Stimulated activated CD8-positive, alpha-beta memory T cell treated with anti-CD3 and anti-CD28 coated beads, Interleukin-4, amount 100 ng/mL, for 24 hours (primary cell): Measurements from ENCODE around the gene MSL1.

Experiments used
- DNase-seq: peaks from one replicate; pipeline ENCODE4 v3.0.0-alpha.2; 2020; ENCODE audit warnings: low read depth

Gene MSL1

GRCh38 chr17:40104594-40105486, 16.9 kb upstream of the MSL1 start:
- no peak for DNase-seq

GRCh38 chr17:40105861-40106759, 15.7 kb upstream of the MSL1 start:
- no peak for DNase-seq

GRCh38 chr17:40106760-40107521, 14.8 kb upstream of the MSL1 start:
- no peak for DNase-seq

GRCh38 chr17:40107522-40108174, 14.1 kb upstream of the MSL1 start:
- no peak for DNase-seq

GRCh38 chr17:40108970-40109824, 12.6 kb upstream of the MSL1 start:
- no peak for DNase-seq

- DNase-seq: no peak
Measured at GRCh38 chr17:40110026-40110845, 11.5 kb upstream of the MSL1 start.

- DNase-seq: peak; percentile 48
Measured at GRCh38 chr17:40111221-40112128, 10.3 kb upstream of the MSL1 start.

- no peak for DNase-seq
Measured at GRCh38 chr17:40112191-40112711, 9.5 kb upstream of the MSL1 start.

- no peak for DNase-seq
Measured at GRCh38 chr17:40112718-40113109, 9.1 kb upstream of the MSL1 start.

- peak; percentile 86 for DNase-seq
Measured at GRCh38 chr17:40113110-40113906, 8.5 kb upstream of the MSL1 start.

GRCh38 chr17:40113907-40114245, 7.9 kb upstream of the MSL1 start:
- no peak for DNase-seq

GRCh38 chr17:40115101-40115436, 6.7 kb upstream of the MSL1 start:
- no peak for DNase-seq

GRCh38 chr17:40122136-40122998, 596 bp downstream of the MSL1 start:
- no peak for DNase-seq

GRCh38 chr17:40122999-40123810, 1.4 kb downstream of the MSL1 start:
- no peak for DNase-seq

GRCh38 chr17:40123811-40124114, 2.0 kb downstream of the MSL1 start:
- no peak for DNase-seq
